Activated T-cell treated with anti-CD3 and anti-CD28 coated beads, Interleukin-2, amount 50 U/mL, for 48 hours (primary cell): Measurements from ENCODE around the gene SLC66A2.

Experiments used
- DNase-seq, 2 experiments: peaks; one replicate each; pipeline ENCODE4 v3.0.0-alpha.2; 2020

SLC66A2 gene

GRCh38 chr18:79864006-79864725 lies 87.3 kb downstream of the SLC66A2 start:
- DNase-seq = peak in 1 of 2 experiments; percentile 0

- peak; percentile 6 to 7 for DNase-seq
These were observed 88.1 kb downstream of the SLC66A2 start for GRCh38 chr18:79863161-79864005.

- no peak for DNase-seq
These were observed 88.9 kb downstream of the SLC66A2 start for GRCh38 chr18:79862562-79862961.

- no peak for DNase-seq
These were observed 89.8 kb downstream of the SLC66A2 start for GRCh38 chr18:79861687-79862086.

- DNase-seq = no peak
These were observed 92.1 kb downstream of the SLC66A2 start for GRCh38 chr18:79859314-79859713.

- DNase-seq = peak in 1 of 2 experiments; percentile 4
These were observed 94.3 kb downstream of the SLC66A2 start for GRCh38 chr18:79857082-79857671.

- DNase-seq = peak in 1 of 2 experiments; percentile 14
These were observed 95.1 kb downstream of the SLC66A2 start for GRCh38 chr18:79856119-79857007.

GRCh38 chr18:79855147-79855933 lies 96.1 kb downstream of the SLC66A2 start:
- DNase-seq = peak in 1 of 2 experiments; percentile 2

GRCh38 chr18:79853993-79854364 lies 97.5 kb downstream of the SLC66A2 start:
- DNase-seq = no peak

GRCh38 chr18:79853303-79853992 lies 98.0 kb downstream of the SLC66A2 start:
- DNase-seq = peak in 1 of 2 experiments; percentile 8

- peak in 1 of 2 experiments; percentile 1 for DNase-seq
These were observed 98.7 kb downstream of the SLC66A2 start for GRCh38 chr18:79852561-79853302.
